SK-N-DZ (cell line): ENCODE results near the gene ACOT9.

Experiments used
- small RNA-seq, 2 experiments: library from RNA; depleted of rRNA; stranded (forward); fragments of <200 nt; gene quantifications; one replicate each; pipeline ENCODE3, GENCODE V24; 2014

ACOT9 gene

Small RNA genes lying within 50 kb of the gene (small RNA-seq; reads per million reads assigned to genes)
- 0 reads per million in 2 experiments for gene RF00019
